ENCODE data around the gene DYNC2I2.

Gene DYNC2I2

GRCh38 chr9:128621730-128622455 is 34.8 kb downstream of the DYNC2I2 start:
- in situ Hi-C loops (cut with HindIII; ENCODE audit: low sequenced_read_pairs) = no loop called here

GRCh38 chr9:128619779-128620178 is 36.9 kb downstream of the DYNC2I2 start:
- in situ Hi-C loops (cut with HindIII; ENCODE audit: low sequenced_read_pairs) = no loop called here

GRCh38 chr9:128619127-128619526 is 37.5 kb downstream of the DYNC2I2 start:
- in situ Hi-C loops (cut with HindIII; ENCODE audit: low sequenced_read_pairs) = no loop called here

GRCh38 chr9:128617943-128618342 is 38.7 kb downstream of the DYNC2I2 start:
- in situ Hi-C loops (cut with HindIII; ENCODE audit: low sequenced_read_pairs) = no loop called here

- in situ Hi-C loops (cut with HindIII; ENCODE audit: low sequenced_read_pairs) = no loop called here
Observed at GRCh38 chr9:128615571-128615970, 41.1 kb downstream of the DYNC2I2 start.

GRCh38 chr9:128614728-128615127 is 41.9 kb downstream of the DYNC2I2 start:
- in situ Hi-C loops (cut with HindIII; ENCODE audit: low sequenced_read_pairs) = no loop called here

GRCh38 chr9:128611600-128612394 is 44.9 kb downstream of the DYNC2I2 start:
- in situ Hi-C loops (cut with HindIII; ENCODE audit: low sequenced_read_pairs) = no loop called here

- in situ Hi-C loops (cut with HindIII; ENCODE audit: low sequenced_read_pairs) = no loop called here
Observed at GRCh38 chr9:128610897-128611296, 45.8 kb downstream of the DYNC2I2 start.

GRCh38 chr9:128607642-128608350 is 48.9 kb downstream of the DYNC2I2 start:
- in situ Hi-C loops (cut with HindIII; ENCODE audit: low sequenced_read_pairs) = no loop called here

GRCh38 chr9:128603697-128604096 is 53.0 kb downstream of the DYNC2I2 start:
- in situ Hi-C loops (cut with HindIII; ENCODE audit: low sequenced_read_pairs) = no loop called here

- in situ Hi-C loops (cut with HindIII; ENCODE audit: low sequenced_read_pairs) = no loop called here
Observed at GRCh38 chr9:128600099-128600498, 56.5 kb downstream of the DYNC2I2 start.

- in situ Hi-C loops (cut with HindIII; ENCODE audit: low sequenced_read_pairs) = no loop called here
Observed at GRCh38 chr9:128595471-128595870, 61.2 kb downstream of the DYNC2I2 start.

- in situ Hi-C loops (cut with HindIII; ENCODE audit: low sequenced_read_pairs) = no loop called here
Observed at GRCh38 chr9:128593856-128594255, 62.8 kb downstream of the DYNC2I2 start.

GRCh38 chr9:128593039-128593438 is 63.6 kb downstream of the DYNC2I2 start:
- in situ Hi-C loops (cut with HindIII; ENCODE audit: low sequenced_read_pairs) = no loop called here

GRCh38 chr9:128588581-128589233 is 67.9 kb downstream of the DYNC2I2 start:
- in situ Hi-C loops (cut with HindIII; ENCODE audit: low sequenced_read_pairs) = loop anchor here (10.0 kb wide), 2 partner anchors 56 to 496 kb away; partner anchors contain the start of gene DOLPP1

GRCh38 chr9:128587453-128587852 is 69.2 kb downstream of the DYNC2I2 start:
- in situ Hi-C loops (cut with HindIII; ENCODE audit: low sequenced_read_pairs) = loop anchor here (10.0 kb wide), 2 partner anchors 57 to 497 kb away; partner anchors contain the start of gene DOLPP1

- in situ Hi-C loops (cut with HindIII; ENCODE audit: low sequenced_read_pairs) = loop anchor here (10.0 kb wide), 2 partner anchors 58 to 498 kb away; partner anchors contain the start of gene DOLPP1
Observed at GRCh38 chr9:128586934-128587333, 69.7 kb downstream of the DYNC2I2 start.

- in situ Hi-C loops (cut with HindIII; ENCODE audit: low sequenced_read_pairs) = loop anchor here (10.0 kb wide), 2 partner anchors 60 to 500 kb away; partner anchors contain the start of gene DOLPP1
Observed at GRCh38 chr9:128585155-128585554, 71.5 kb downstream of the DYNC2I2 start.
